ENCODE measurements around the gene FAXC.
"Not testable (repeated sequence)": the region's sequence is repeated elsewhere in the genome, so short reads cannot be mapped to it uniquely, and the experiment has no call there.

Gene FAXC

GRCh38 chr6:99270826-99271225 is 78.6 kb downstream of the FAXC start:
- no peaks in the 10 kb centered on the region for H3K36me3 Mint-ChIP-seq (ENCODE audit: low read depth)
- H3K27ac Mint-ChIP-seq, result no peak overlapping the region
- no peak for DNase-seq
- H3K4me3 Mint-ChIP-seq, result no peak overlapping the region
- H3K27me3 Mint-ChIP-seq (ENCODE audit: low read depth, poor library complexity), result peaks cover 6% of the 10 kb centered on the region
- no peaks in the 10 kb centered on the region for H3K4me1 Mint-ChIP-seq
- no peak for TF ChIP-seq CTCF (IDR thresholded peaks at IDR 0.05)
- H3K9me3 Mint-ChIP-seq, result peaks cover 7% of the 10 kb centered on the region

GRCh38 chr6:99270030-99270429 is 79.4 kb downstream of the FAXC start:
- no peak for DNase-seq
- Mint-ChIP-seq H3K27ac (no peak overlapping the region), H3K4me1 (no peaks in the 10 kb centered on the region), H3K9me3 (peaks cover 7% of the 10 kb centered on the region), H3K27me3 (ENCODE audit: low read depth, poor library complexity) (peaks cover 6% of the 10 kb centered on the region), H3K36me3 (ENCODE audit: low read depth) (no peaks in the 10 kb centered on the region), H3K4me3 (no peak overlapping the region)
- no peak for TF ChIP-seq CTCF (IDR thresholded peaks at IDR 0.05)

DNA sequence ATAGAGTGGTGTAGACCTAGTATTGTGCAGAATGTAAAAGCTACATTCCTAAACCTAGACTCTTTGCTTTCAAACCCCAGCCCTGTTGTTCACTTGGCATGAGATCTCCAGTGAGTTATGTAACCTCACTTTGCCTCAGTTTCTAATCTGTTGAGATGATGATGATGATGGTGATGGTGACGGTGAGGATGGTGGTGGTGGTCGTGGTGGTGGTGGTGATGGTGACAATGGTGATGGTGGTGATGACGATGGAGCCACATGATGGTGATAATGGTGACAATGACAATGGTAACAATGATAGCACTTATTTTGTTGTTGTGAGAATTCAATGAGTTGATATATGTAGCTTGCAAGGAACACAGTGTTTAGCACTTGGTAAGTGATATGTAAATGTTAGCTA is 80.3 kb downstream of the FAXC start:
- Mint-ChIP-seq H3K4me1 (no peaks in the 10 kb centered on the region), H3K9me3 (peaks cover 7% of the 10 kb centered on the region), H3K27ac (no peak overlapping the region), H3K36me3 (ENCODE audit: low read depth) (no peaks in the 10 kb centered on the region), H3K4me3 (no peak overlapping the region), H3K27me3 (ENCODE audit: low read depth, poor library complexity) (peaks cover 5% of the 10 kb centered on the region)
- no peak for DNase-seq
- no peak for TF ChIP-seq CTCF (IDR thresholded peaks at IDR 0.05)

- H3K27me3 Mint-ChIP-seq (ENCODE audit: low read depth, poor library complexity); H3K4me3 Mint-ChIP-seq; H3K9me3 Mint-ChIP-seq; DNase-seq; H3K4me1 Mint-ChIP-seq; H3K36me3 Mint-ChIP-seq (ENCODE audit: low read depth); H3K27ac Mint-ChIP-seq: not testable (repeated sequence)
Observed at GRCh38 chr6:99266996-99267395, 82.5 kb downstream of the FAXC start.

- not testable (repeated sequence) for H3K4me3 Mint-ChIP-seq; H3K36me3 Mint-ChIP-seq (ENCODE audit: low read depth); DNase-seq; H3K27me3 Mint-ChIP-seq (ENCODE audit: low read depth, poor library complexity); H3K4me1 Mint-ChIP-seq; H3K9me3 Mint-ChIP-seq; H3K27ac Mint-ChIP-seq
Observed at GRCh38 chr6:99265447-99265846, 84.0 kb downstream of the FAXC start.

GRCh38 chr6:99254616-99255550 is 94.6 kb downstream of the FAXC start:
- TF ChIP-seq CTCF (IDR thresholded peaks at IDR 0.05), result no peak
- DNase-seq, result no peak
- Mint-ChIP-seq H3K27ac (no peak overlapping the region), H3K4me1 (no peaks in the 10 kb centered on the region), H3K27me3 (ENCODE audit: low read depth, poor library complexity) (peaks cover 4% of the 10 kb centered on the region), H3K4me3 (no peak overlapping the region), H3K36me3 (ENCODE audit: low read depth) (no peaks in the 10 kb centered on the region), H3K9me3 (no peaks in the 10 kb centered on the region)

- Mint-ChIP-seq H3K4me3 (no peak overlapping the region), H3K9me3 (no peaks in the 10 kb centered on the region), H3K27ac (no peak overlapping the region), H3K27me3 (ENCODE audit: low read depth, poor library complexity) (peaks cover 5% of the 10 kb centered on the region), H3K4me1 (no peaks in the 10 kb centered on the region), H3K36me3 (ENCODE audit: low read depth) (no peaks in the 10 kb centered on the region)
- DNase-seq, result no peak
- no peak for TF ChIP-seq CTCF (IDR thresholded peaks at IDR 0.05)
Observed at GRCh38 chr6:99253271-99253670, 96.2 kb downstream of the FAXC start.
